Measurements from ENCODE around the gene POC1B.
"Not testable (repeated sequence)": the region's sequence is repeated elsewhere in the genome, so short reads cannot be mapped to it uniquely, and the experiment has no call there.

Gene POC1B

DNA sequence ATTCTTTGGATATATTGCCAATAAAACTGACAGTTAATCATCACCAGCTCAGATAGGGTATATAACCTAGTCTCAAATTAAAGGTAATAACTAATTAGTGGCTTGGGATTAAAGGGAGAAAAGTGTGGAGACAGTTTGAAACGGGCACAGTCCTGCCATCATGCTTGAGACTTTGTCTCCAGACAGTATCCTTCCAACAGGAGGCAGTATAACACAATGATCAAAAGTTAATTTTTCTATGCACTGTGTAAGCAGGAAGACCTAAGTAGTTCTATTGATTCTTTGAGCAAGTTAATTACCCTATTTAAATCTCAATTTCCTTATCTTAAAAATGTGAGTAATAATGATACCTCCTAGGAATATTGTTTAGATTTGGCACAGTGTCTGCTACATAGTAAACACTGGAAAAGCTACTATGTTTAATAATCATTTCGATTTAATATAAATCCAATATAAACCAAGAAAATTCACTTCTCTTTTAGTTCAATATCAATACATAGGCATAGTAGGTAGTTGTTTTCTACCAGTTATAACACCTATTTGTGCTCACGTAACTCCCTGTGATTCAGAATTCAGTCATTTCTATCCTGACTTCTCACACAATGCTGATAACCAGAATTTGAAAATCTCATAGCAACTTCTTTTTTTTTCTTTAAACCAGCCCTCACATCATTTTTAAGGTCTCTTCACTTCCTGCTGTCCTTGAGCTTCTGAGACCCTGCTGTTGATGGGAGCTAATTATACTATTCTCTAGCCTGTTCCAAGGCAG lies 54.9 kb downstream of the POC1B start:
- DNase-seq (ENCODE audit: insufficient read length): no peak
- peak; percentile 86 for FAIRE-seq
- TF ChIP-seq POLR2AphosphoS5 (IDR thresholded peaks at IDR 0.05; ENCODE audit: low read depth, low read length) (no peak), POLR2A (IDR thresholded peaks at IDR 0.05; ENCODE audit: low read depth, low read length) (no peak), TAF1 (IDR thresholded peaks at IDR 0.05; ENCODE audit: borderline replicate concordance, low read depth, low read length) (no peak)

- peak; percentile 83 for FAIRE-seq
- TF ChIP-seq POLR2A (IDR thresholded peaks at IDR 0.05; ENCODE audit: low read depth, low read length) (no peak), POLR2AphosphoS5 (IDR thresholded peaks at IDR 0.05; ENCODE audit: low read depth, low read length) (no peak), TAF1 (IDR thresholded peaks at IDR 0.05; ENCODE audit: borderline replicate concordance, low read depth, low read length) (no peak)
- DNase-seq (ENCODE audit: insufficient read length): no peak
Observed at GRCh38 chr12:89469361-89469760, 56.5 kb downstream of the POC1B start.

GRCh38 chr12:89468648-89469326 lies 57.1 kb downstream of the POC1B start:
- TF ChIP-seq POLR2A (IDR thresholded peaks at IDR 0.05; ENCODE audit: low read depth, low read length): no peak
- TF ChIP-seq TAF1 (IDR thresholded peaks at IDR 0.05; ENCODE audit: borderline replicate concordance, low read depth, low read length): no peak
- no peak for TF ChIP-seq POLR2AphosphoS5 (IDR thresholded peaks at IDR 0.05; ENCODE audit: low read depth, low read length)
- DNase-seq (ENCODE audit: insufficient read length): no peak
- peak; percentile 74 for FAIRE-seq

DNA sequence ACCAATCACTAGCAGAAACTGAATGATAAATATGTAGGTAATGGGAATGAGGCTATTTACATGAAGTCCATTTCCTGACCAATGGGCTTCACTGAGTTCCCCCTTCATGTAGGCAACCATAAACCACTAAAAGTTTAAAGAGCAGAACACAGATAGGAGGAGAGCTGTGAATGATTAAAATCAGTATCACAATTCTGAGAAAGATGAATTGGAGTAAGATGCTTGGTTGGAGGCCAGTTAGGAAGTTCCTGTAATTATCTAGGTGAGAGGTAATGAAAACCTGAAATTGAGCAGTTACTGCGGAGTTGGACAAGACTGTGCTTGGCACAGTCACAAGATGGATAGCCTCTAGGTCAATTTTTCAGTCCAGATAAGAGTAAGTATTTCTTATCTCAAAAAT lies 57.8 kb downstream of the POC1B start:
- no peak for FAIRE-seq
- no peak for DNase-seq (ENCODE audit: insufficient read length)
- TF ChIP-seq POLR2A (IDR thresholded peaks at IDR 0.05; ENCODE audit: low read depth, low read length) (no peak), POLR2AphosphoS5 (IDR thresholded peaks at IDR 0.05; ENCODE audit: low read depth, low read length) (no peak), TAF1 (IDR thresholded peaks at IDR 0.05; ENCODE audit: borderline replicate concordance, low read depth, low read length) (no peak)

GRCh38 chr12:89464974-89465592 lies 60.8 kb downstream of the POC1B start:
- TF ChIP-seq POLR2A (IDR thresholded peaks at IDR 0.05; ENCODE audit: low read depth, low read length) (no peak), TAF1 (IDR thresholded peaks at IDR 0.05; ENCODE audit: borderline replicate concordance, low read depth, low read length) (no peak), POLR2AphosphoS5 (IDR thresholded peaks at IDR 0.05; ENCODE audit: low read depth, low read length) (no peak)
- DNase-seq (ENCODE audit: insufficient read length) (no peak), FAIRE-seq (no peak)

DNA sequence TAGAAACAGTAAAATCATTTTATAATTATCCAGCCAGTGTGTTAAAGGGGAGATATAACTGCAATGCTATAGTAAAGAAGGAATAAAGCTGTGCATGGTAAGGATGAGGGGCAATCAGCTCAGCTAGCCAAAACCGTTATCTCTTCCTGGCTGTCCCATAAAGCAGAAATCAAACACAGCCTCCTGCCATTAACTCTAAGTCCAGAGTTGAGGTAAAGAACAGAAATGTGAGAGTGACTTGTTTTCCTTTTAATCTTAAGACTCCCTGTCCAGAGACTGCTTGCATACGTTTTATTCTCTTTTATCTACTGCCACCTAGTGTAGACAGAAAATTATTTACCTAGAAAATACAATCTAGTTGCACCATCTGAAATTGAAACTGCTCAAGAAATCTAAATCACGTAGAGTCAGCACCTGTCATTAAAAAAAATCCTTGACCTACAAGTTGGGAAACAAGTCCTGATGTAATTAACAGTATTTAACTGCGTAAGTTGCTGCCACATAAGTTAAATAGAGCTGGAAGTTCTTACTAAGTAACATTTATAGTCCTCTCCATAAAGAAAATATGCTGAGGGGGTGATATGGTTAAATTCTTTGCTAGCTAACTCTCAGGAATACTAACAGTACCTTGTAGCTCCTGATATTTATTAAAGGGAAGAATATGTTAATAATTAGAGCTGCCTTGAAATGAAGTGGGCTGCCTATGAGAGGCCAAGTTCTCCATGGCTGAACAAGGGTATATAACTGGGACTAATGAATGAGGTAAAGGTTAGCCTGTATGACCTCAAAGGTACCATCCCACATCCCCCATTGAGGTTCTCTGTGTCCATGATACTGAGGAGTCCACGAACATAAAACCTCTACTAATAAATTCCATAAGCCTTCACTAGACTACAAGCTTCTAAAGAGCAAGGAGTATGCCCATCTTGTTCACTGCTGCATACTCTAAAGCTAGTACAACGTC lies 63.9 kb downstream of the POC1B start:
- FAIRE-seq (peak; percentile 89), DNase-seq (ENCODE audit: insufficient read length) (no peak)
- TF ChIP-seq POLR2A (IDR thresholded peaks at IDR 0.05; ENCODE audit: low read depth, low read length) (no peak), TAF1 (IDR thresholded peaks at IDR 0.05; ENCODE audit: borderline replicate concordance, low read depth, low read length) (no peak), POLR2AphosphoS5 (IDR thresholded peaks at IDR 0.05; ENCODE audit: low read depth, low read length) (no peak)

GRCh38 chr12:89461190-89461589 lies 64.7 kb downstream of the POC1B start:
- no peak for DNase-seq (ENCODE audit: insufficient read length)
- FAIRE-seq: no peak
- TF ChIP-seq TAF1 (IDR thresholded peaks at IDR 0.05; ENCODE audit: borderline replicate concordance, low read depth, low read length) (no peak), POLR2A (IDR thresholded peaks at IDR 0.05; ENCODE audit: low read depth, low read length) (no peak), POLR2AphosphoS5 (IDR thresholded peaks at IDR 0.05; ENCODE audit: low read depth, low read length) (no peak)

- not testable (repeated sequence) for DNase-seq (ENCODE audit: insufficient read length); FAIRE-seq
Observed at GRCh38 chr12:89459279-89459678, 66.6 kb downstream of the POC1B start.

GRCh38 chr12:89456565-89456964 lies 69.3 kb downstream of the POC1B start:
- TF ChIP-seq POLR2A (IDR thresholded peaks at IDR 0.05; ENCODE audit: low read depth, low read length): no peak
- TF ChIP-seq POLR2AphosphoS5 (IDR thresholded peaks at IDR 0.05; ENCODE audit: low read depth, low read length): no peak
- TF ChIP-seq TAF1 (IDR thresholded peaks at IDR 0.05; ENCODE audit: borderline replicate concordance, low read depth, low read length): no peak
- no peak for DNase-seq (ENCODE audit: insufficient read length)
- FAIRE-seq: no peak

DNA sequence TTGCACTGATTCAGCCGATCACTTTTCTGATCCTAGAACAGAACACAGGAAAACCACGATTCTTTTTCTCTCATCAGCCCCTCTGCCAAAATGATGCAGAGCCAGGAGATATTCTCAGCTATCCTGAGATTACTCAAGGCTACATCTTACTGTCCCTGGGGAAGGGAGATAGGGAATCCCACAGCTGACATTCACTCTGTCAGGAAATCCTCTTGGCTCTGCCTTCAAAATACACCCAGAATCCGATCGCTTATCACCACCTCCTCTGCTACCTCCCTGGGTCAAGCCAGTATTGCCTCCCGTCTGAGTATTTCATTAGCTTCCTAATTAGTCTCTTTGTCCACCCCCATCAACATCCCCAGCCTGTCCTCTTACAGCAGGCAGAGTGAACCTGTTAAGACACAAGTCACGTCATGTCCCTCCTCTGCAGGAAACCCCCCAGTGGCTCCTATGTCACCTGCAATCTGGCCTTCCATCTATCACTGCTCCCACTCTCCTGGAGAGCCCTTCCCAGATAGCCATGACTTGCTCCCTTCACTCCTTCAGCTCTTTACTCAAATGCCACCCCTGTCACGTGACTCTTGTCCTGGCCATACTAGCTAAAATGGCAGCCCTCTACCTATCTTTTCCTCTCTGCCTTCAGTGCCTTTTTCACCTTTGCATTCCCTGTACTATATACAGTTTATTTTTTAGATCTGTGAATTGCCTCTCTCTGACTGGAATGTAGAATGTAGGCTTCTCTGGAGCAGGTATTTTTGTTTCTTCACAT lies 71.6 kb downstream of the POC1B start:
- no peak for FAIRE-seq

More for the DNA sequence above, 71.6 kb downstream of the POC1B start:
- TF ChIP-seq POLR2AphosphoS5 (IDR thresholded peaks at IDR 0.05; ENCODE audit: low read depth, low read length): no peak
- TF ChIP-seq POLR2A (IDR thresholded peaks at IDR 0.05; ENCODE audit: low read depth, low read length): no peak
- TF ChIP-seq TAF1 (IDR thresholded peaks at IDR 0.05; ENCODE audit: borderline replicate concordance, low read depth, low read length): no peak
- DNase-seq (ENCODE audit: insufficient read length): no peak

Measured in GM12892 (cell line).